NCI-H1092 treated with DMSO at 0.1 percent for 48 hours (cell line): ENCODE measurements around the gene TMEM151B.
A peak's percentile ranks its signal among the peaks of the same experiment; 100 is the strongest.

ENCODE experiments used
- DNase-seq: peaks from one replicate; lab custom pipeline; 2025; lab: John Stamatoyannopoulos, UW

Gene TMEM151B

GRCh38 chr6:44250718-44251123 is 19.5 kb upstream of the TMEM151B start:
- no peak for DNase-seq

- DNase-seq, result no peak
Measured at GRCh38 chr6:44251576-44252524, 18.4 kb upstream of the TMEM151B start.

- DNase-seq, result peak; percentile 13
Measured at GRCh38 chr6:44253307-44254101, 16.7 kb upstream of the TMEM151B start.

- DNase-seq, result no peak
Measured at GRCh38 chr6:44254191-44255104, 15.8 kb upstream of the TMEM151B start.

GRCh38 chr6:44255105-44255808 is 15.0 kb upstream of the TMEM151B start:
- DNase-seq, result no peak

- DNase-seq, result no peak
Measured at GRCh38 chr6:44255871-44256774, 14.1 kb upstream of the TMEM151B start.

GRCh38 chr6:44256775-44257024 is 13.6 kb upstream of the TMEM151B start:
- no peak for DNase-seq

- DNase-seq, result peak; percentile 77
Measured at GRCh38 chr6:44257025-44257752, 13.1 kb upstream of the TMEM151B start, which contains the start of gene SLC35B2. SLC35B2 (minus strand) TSS chr6:44257528; CDS start chr6:44257410, 118 bp downstream.

GRCh38 chr6:44257753-44258324 is 12.4 kb upstream of the TMEM151B start:
- no peak for DNase-seq

GRCh38 chr6:44258325-44258863 is 11.9 kb upstream of the TMEM151B start:
- DNase-seq, result no peak

- no peak for DNase-seq
Measured at GRCh38 chr6:44258921-44259320, 11.3 kb upstream of the TMEM151B start.

GRCh38 chr6:44260011-44260410 is 10.2 kb upstream of the TMEM151B start:
- DNase-seq, result no peak

- DNase-seq, result no peak
Measured at GRCh38 chr6:44260451-44261297, 9.6 kb upstream of the TMEM151B start.

GRCh38 chr6:44261581-44261980 is 8.7 kb upstream of the TMEM151B start:
- no peak for DNase-seq

GRCh38 chr6:44262467-44263353 is 7.5 kb upstream of the TMEM151B start:
- DNase-seq, result no peak

GRCh38 chr6:44263354-44264100 is 6.7 kb upstream of the TMEM151B start:
- DNase-seq, result no peak
